H9 (cell line): ENCODE measurements around the gene TEX22. TPM values are rescaled to one million over a fixed set of nuclear protein-coding genes. Genes with fewer than 3 reads are reported as not detected.

ENCODE experiments used
- DNase-seq: peaks from one replicate; pipeline ENCODE4 v3.0.0-alpha.2; 2017
- H2AFZ ChIP-seq: one replicate; pipeline ENCODE4 v1.6.1; 2013; ENCODE audit warnings: mild to moderate bottlenecking, low read length, control low read depth, moderate library complexity
- H2AK5ac ChIP-seq: 2 replicates; pipeline ENCODE4 v1.6.1; 2013; ENCODE audit warnings: low read length, control low read depth, mixed read lengths; ENCODE audit not compliant: insufficient read length
- H2BK120ac ChIP-seq: one replicate; pipeline ENCODE4 v1.6.1; 2013; ENCODE audit warnings: low read depth, mild to moderate bottlenecking, low read length, control low read depth, inconsistent platforms; ENCODE audit not compliant: poor library complexity, severe bottlenecking
- H2BK12ac ChIP-seq: 2 replicates; pipeline ENCODE4 v1.6.1; 2013; ENCODE audit warnings: low read length, control low read depth, mixed read lengths, low read depth; ENCODE audit not compliant: insufficient read length
- H2BK15ac ChIP-seq: 2 replicates; pipeline ENCODE4 v1.6.1; 2013; ENCODE audit warnings: low read depth, low read length, control low read depth
- H2BK20ac ChIP-seq: one replicate; pipeline ENCODE4 v1.6.1; 2013; ENCODE audit warnings: low read depth, mild to moderate bottlenecking, low read length, control low read depth, inconsistent platforms; ENCODE audit not compliant: poor library complexity, severe bottlenecking
- H2BK5ac ChIP-seq: 2 replicates; pipeline ENCODE4 v1.6.1; 2013; ENCODE audit warnings: low read length, control low read depth, mixed read lengths; ENCODE audit not compliant: insufficient read length
- H3K14ac ChIP-seq: 2 replicates; pipeline ENCODE4 v1.6.1; 2013; ENCODE audit warnings: low read length, control low read depth; ENCODE audit not compliant: insufficient read depth
- H3K18ac ChIP-seq: 2 replicates; pipeline ENCODE4 v1.6.1; 2013; ENCODE audit warnings: low read depth, mild to moderate bottlenecking, mixed read lengths, low read length, control low read depth; ENCODE audit not compliant: insufficient read length
- H3K23ac ChIP-seq: 2 replicates; pipeline ENCODE4 v1.6.1; 2013; ENCODE audit warnings: low read length, control low read depth, mixed read lengths, low read depth; ENCODE audit not compliant: insufficient read length
- H3K23me2 ChIP-seq: 2 replicates; pipeline ENCODE4 v1.6.1; 2013; ENCODE audit warnings: low read depth, mild to moderate bottlenecking, mixed read lengths, low read length, control low read depth; ENCODE audit not compliant: insufficient read length, poor library complexity, severe bottlenecking
- H3K27ac ChIP-seq: 2 replicates; pipeline ENCODE4 v1.5.1; 2013; ENCODE audit warnings: low read length, control low read depth, mixed read lengths, low read depth; ENCODE audit not compliant: insufficient read length
- H3K27me3 ChIP-seq: 2 replicates; pipeline ENCODE4 v1.6.1; 2013; ENCODE audit warnings: low read length, control low read depth, inconsistent platforms; ENCODE audit not compliant: insufficient read depth
- H3K4ac ChIP-seq: 2 replicates; pipeline ENCODE4 v1.6.1; 2013; ENCODE audit warnings: low read depth, mild to moderate bottlenecking, control low read depth, inconsistent platforms, low read length, moderate library complexity
- H3K4me1 ChIP-seq: 2 replicates; pipeline ENCODE4 v1.6.1; 2013; ENCODE audit warnings: low read length, control low read depth, inconsistent platforms; ENCODE audit not compliant: insufficient read depth
- H3K4me2 ChIP-seq: 2 replicates; pipeline ENCODE4 v1.6.1; 2013; ENCODE audit warnings: low read length, control low read depth, mixed read lengths; ENCODE audit not compliant: insufficient read length, insufficient read depth
- H3K56ac ChIP-seq: 2 replicates; pipeline ENCODE4 v1.6.1; 2013; ENCODE audit warnings: low read depth, mild to moderate bottlenecking, mixed read lengths, low read length, control low read depth; ENCODE audit not compliant: insufficient read length
- H3K79me1 ChIP-seq: 2 replicates; pipeline ENCODE4 v1.6.1; 2013; ENCODE audit warnings: low read depth, mild to moderate bottlenecking, moderate library complexity, low read length, control low read depth, inconsistent platforms; ENCODE audit not compliant: insufficient read depth, poor library complexity, severe bottlenecking
- H3K79me2 ChIP-seq: 2 replicates; pipeline ENCODE4 v1.6.1; 2013; ENCODE audit warnings: low read length, control low read depth, inconsistent platforms; ENCODE audit not compliant: insufficient read depth
- H3K9ac ChIP-seq: 2 replicates; pipeline ENCODE4 v1.6.1; 2013; ENCODE audit warnings: low read length, control low read depth, mixed read lengths; ENCODE audit not compliant: insufficient read length; ENCODE audit errors: extremely low read depth
- H3K9me3 ChIP-seq: one replicate; pipeline ENCODE4 v1.6.1; 2013; ENCODE audit warnings: low read depth, low read length, inconsistent platforms; ENCODE audit not compliant: control insufficient read depth
- H3T11ph ChIP-seq: one replicate; pipeline ENCODE4 v1.6.1; 2013; ENCODE audit warnings: mild to moderate bottlenecking, low read length, control low read depth, inconsistent platforms
- H4K20me1 ChIP-seq: one replicate; pipeline ENCODE4 v1.6.1; 2013; ENCODE audit not compliant: control insufficient read depth, insufficient read length, insufficient read depth
- H4K5ac ChIP-seq: 2 replicates; pipeline ENCODE4 v1.6.1; 2013; ENCODE audit warnings: low read depth, mild to moderate bottlenecking, mixed read lengths, low read length, control low read depth; ENCODE audit not compliant: insufficient read length
- H4K8ac ChIP-seq: replicated peaks from 2 replicates; pipeline ENCODE4 v1.6.1; 2013; ENCODE audit warnings: low read length, control low read depth, mixed read lengths, low read depth; ENCODE audit not compliant: insufficient read length
- H4K91ac ChIP-seq: 2 replicates; pipeline ENCODE4 v1.6.1; 2013; ENCODE audit warnings: low read depth, mild to moderate bottlenecking, moderate library complexity, mixed read lengths, low read length, control low read depth; ENCODE audit not compliant: insufficient read length
- H3K27ac Mint-ChIP-seq, 3 experiments: 2 replicates in 2 of 3; 3 replicates in 1 of 3; pipeline ENCODE4 v1.8.0; 2020 to 2021; ENCODE audit warnings: mixed read lengths in 3 of 3, mild to moderate bottlenecking in 1 of 3, moderate library complexity in 1 of 3
- H3K27me3 Mint-ChIP-seq: 2 replicates; pipeline ENCODE4 v1.8.0; 2021; ENCODE audit warnings: low read depth, mild to moderate bottlenecking, moderate library complexity, mixed read lengths
- H3K36me3 Mint-ChIP-seq, 3 experiments: 2 replicates in 2 of 3; 3 replicates in 1 of 3; pipeline ENCODE4 v1.8.0; 2020 to 2021; ENCODE audit warnings: low read depth in 3 of 3, mixed read lengths in 3 of 3; ENCODE audit not compliant: insufficient read depth in 1 of 3
- H3K4me1 Mint-ChIP-seq, 2 experiments: 2 replicates each; pipeline ENCODE4 v1.8.0; 2020; ENCODE audit warnings: mixed read lengths in 2 of 2
- H3K4me3 Mint-ChIP-seq, 2 experiments: 2 replicates in 1 of 2; 3 replicates in 1 of 2; pipeline ENCODE4 v1.8.0; 2020 to 2021; ENCODE audit warnings: mild to moderate bottlenecking in 2 of 2, mixed read lengths in 2 of 2, moderate library complexity in 1 of 2
- H3K9me3 Mint-ChIP-seq, 2 experiments: 2 replicates in 1 of 2; 3 replicates in 1 of 2; pipeline ENCODE4 v1.8.0; 2020; ENCODE audit warnings: mild to moderate bottlenecking in 2 of 2, mixed read lengths in 2 of 2, moderate library complexity in 1 of 2
- CTCF ChIP-seq: fragments of 200-600 bp; sonication (generic); conservative IDR thresholded peaks from 3 replicates; pipeline ENCODE4 v1.8.0; 2021; ENCODE audit warnings: antibody characterized with exemption, mild to moderate bottlenecking
- WGBS: extraction: QIAGEN DNeasy Blood & Tissue Kit; methylation state at CpG from one replicate; pipeline ENCODE4 v1.1.7; 2013; ENCODE audit warnings: missing lambda C conversion rate, low lambda C conversion rate, mixed read lengths; ENCODE audit not compliant: insufficient read length; ENCODE audit errors: extremely low coverage; 5-methylcytosine and 5-hydroxymethylcytosine counted together
- total RNA-seq: library from RNA; stranded (reverse); gene quantifications from 2 replicates; pipeline ENCODE4 v1.2.1, GENCODE V29; 2021

Gene TEX22
- total RNA-seq, 1 experiment from 2014 or later = 0.83 TPM

GRCh38 chr14:105452963-105453362, 54.6 kb downstream of the TEX22 start:
- H3K23me2 ChIP-seq = no peaks in the 10 kb centered on the region
- H3K4ac ChIP-seq = no peak overlapping the region
- H2BK120ac ChIP-seq = no peak overlapping the region
- no peak for DNase-seq
- H3T11ph ChIP-seq = no peak overlapping the region
- H4K5ac ChIP-seq = no peak overlapping the region
- no peak overlapping the region for H3K23ac ChIP-seq
- no peak overlapping the region for H2BK12ac ChIP-seq
- WGBS = no CpG with 5 or more reads among the region's 14 CpGs
- H4K8ac ChIP-seq = no peak overlapping the region
- H4K91ac ChIP-seq = no peak overlapping the region
- H3K27me3 ChIP-seq = no peaks in the 10 kb centered on the region
- Mint-ChIP-seq H3K36me3 (peaks cover 22 to 58% (median 57%) of the 10 kb centered on the region in 3 experiments; a peak in 6 of 7 replicates), H3K27me3 (no peaks in the 10 kb centered on the region), H3K4me1 (no peaks in the 10 kb centered on the region), H3K4me3 (no peak overlapping the region), H3K27ac (peak overlapping the region in 2 of 3 experiments; percentile 52 to 72; a peak in 2 of 7 replicates), H3K9me3 (no peaks in the 10 kb centered on the region; a peak in 1 of 5 replicates)
- H3K18ac ChIP-seq = no peak overlapping the region
- H2BK15ac ChIP-seq = no peak overlapping the region
- no peak overlapping the region for H3K27ac ChIP-seq
- TF ChIP-seq CTCF = no peak
- no peak overlapping the region for H2BK5ac ChIP-seq
- H4K20me1 ChIP-seq = no peaks in the 10 kb centered on the region
- H2AFZ ChIP-seq = no peak overlapping the region
- H3K4me2 ChIP-seq = no peak overlapping the region
- no peak overlapping the region for H2BK20ac ChIP-seq
- no peak overlapping the region for H3K9ac ChIP-seq
- H3K4me1 ChIP-seq = no peaks in the 10 kb centered on the region
- H3K14ac ChIP-seq = no peak overlapping the region
- no peaks in the 10 kb centered on the region for H3K9me3 ChIP-seq
- no peaks in the 10 kb centered on the region for H3K79me2 ChIP-seq
- H3K56ac ChIP-seq = no peak overlapping the region
- H2AK5ac ChIP-seq = no peak overlapping the region
- H3K79me1 ChIP-seq = no peaks in the 10 kb centered on the region
